Activated naive CD8-positive, alpha-beta T cell treated with anti-CD3 and anti-CD28 coated beads, Interleukin-2, amount 10 ng/mL, durations not matched to agents 7 days and 5 days (primary cell): Measurements from ENCODE around the gene TREML4. TPM values are rescaled to one million over a fixed set of nuclear protein-coding genes. Genes with fewer than 3 reads are reported as not detected.
"Not testable (repeated sequence)": the region's sequence is repeated elsewhere in the genome, so short reads cannot be mapped to it uniquely, and the experiment has no call there.

Source experiments
- ATAC-seq: fragments of 150-1000 bp; cut with Tn5 transposase; one replicate; pipeline ENCODE4 v1.10.0; 2021; ENCODE audit warnings: low read depth, moderate library complexity
- POLR2A ChIA-PET: fragments of 350-600 bp; sonication (Branson Sonifier 250); formaldehyde crosslinking; loops from one replicate; lab custom pipeline; 2021; ENCODE audit warnings: antibody characterized with exemption; lab: Charles Lee
- DNase-seq: peaks from one replicate; pipeline ENCODE4 v3.0.0; 2021
- H3K27ac Mint-ChIP-seq: one replicate; pipeline ENCODE4 v1.8.0; 2022; ENCODE audit warnings: mild to moderate bottlenecking, mixed read lengths
- H3K27me3 Mint-ChIP-seq: one replicate; pipeline ENCODE4 v1.8.0; 2022; ENCODE audit warnings: mild to moderate bottlenecking, moderate library complexity, mixed read lengths
- H3K36me3 Mint-ChIP-seq: one replicate; pipeline ENCODE4 v1.8.0; 2021; ENCODE audit warnings: mild to moderate bottlenecking, mixed read lengths
- H3K4me1 Mint-ChIP-seq: one replicate; pipeline ENCODE4 v1.8.0; 2021; ENCODE audit warnings: mixed read lengths
- H3K4me3 Mint-ChIP-seq: one replicate; pipeline ENCODE4 v1.8.0; 2022; ENCODE audit warnings: mild to moderate bottlenecking, moderate library complexity, mixed read lengths
- H3K9me3 Mint-ChIP-seq: one replicate; pipeline ENCODE4 v1.8.0; 2021; ENCODE audit warnings: mixed read lengths
- total RNA-seq, 2 experiments: library from RNA; stranded (reverse); gene quantifications; one replicate each; pipeline ENCODE4 v1.2.3, GENCODE V29; 2021

Gene TREML4
- total RNA-seq, 2 experiments from 2014 or later: not detected

- POLR2A ChIA-PET, H3K36me3 Mint-ChIP-seq, H3K9me3 Mint-ChIP-seq, H3K4me3 Mint-ChIP-seq, H3K27ac Mint-ChIP-seq, DNase-seq, ATAC-seq: not testable (repeated sequence)
- Mint-ChIP-seq H3K27me3 (peaks cover 12% of the 10 kb centered on the region), H3K4me1 (peaks cover 16% of the 10 kb centered on the region)
Observed at GRCh38 chr6:41246529-41246928, 18.4 kb downstream of the TREML4 start.

- POLR2A ChIA-PET: no interaction called here
- Mint-ChIP-seq H3K36me3 (no peaks in the 10 kb centered on the region), H3K27me3 (peaks cover 10% of the 10 kb centered on the region), H3K27ac (no peak overlapping the region), H3K4me1 (peaks cover 16% of the 10 kb centered on the region), H3K9me3 (peaks cover 4% of the 10 kb centered on the region), H3K4me3 (no peak overlapping the region)
- ATAC-seq (peak; percentile 26), DNase-seq (no peak)
Observed at GRCh38 chr6:41247288-41247865, 19.2 kb downstream of the TREML4 start.

GRCh38 chr6:41247882-41248705 is 19.9 kb downstream of the TREML4 start:
- Mint-ChIP-seq H3K9me3 (peaks cover 6% of the 10 kb centered on the region), H3K4me1 (peaks cover 15% of the 10 kb centered on the region), H3K4me3 (no peak overlapping the region), H3K27me3 (peaks cover 17% of the 10 kb centered on the region), H3K36me3 (no peaks in the 10 kb centered on the region), H3K27ac (no peak overlapping the region)
- ATAC-seq: peak; percentile 36
- POLR2A ChIA-PET: no interaction called here
- DNase-seq: no peak

GRCh38 chr6:41252401-41253169 is 24.4 kb downstream of the TREML4 start:
- POLR2A ChIA-PET: no interaction called here
- H3K27ac Mint-ChIP-seq: no peak overlapping the region
- H3K4me1 Mint-ChIP-seq: peaks cover 19% of the 10 kb centered on the region
- DNase-seq: no peak
- no peaks in the 10 kb centered on the region for H3K36me3 Mint-ChIP-seq
- H3K27me3 Mint-ChIP-seq: peaks cover 10% of the 10 kb centered on the region
- no peak for ATAC-seq
- H3K9me3 Mint-ChIP-seq: peaks cover 3% of the 10 kb centered on the region
- H3K4me3 Mint-ChIP-seq: no peak overlapping the region

GRCh38 chr6:41255110-41255509 is 27.0 kb downstream of the TREML4 start:
- Mint-ChIP-seq H3K9me3 (peaks cover 15% of the 10 kb centered on the region), H3K27ac (no peak overlapping the region), H3K36me3 (peaks cover 2% of the 10 kb centered on the region), H3K4me3 (no peak overlapping the region), H3K4me1 (peaks cover 9% of the 10 kb centered on the region), H3K27me3 (peaks cover 14% of the 10 kb centered on the region)
- DNase-seq: no peak
- no peak for ATAC-seq
- POLR2A ChIA-PET: interaction anchor here (0.7 kb wide), 1 partner anchor 57 kb away, joined by 5 read pairs; no protein-coding TSS in a partner anchor

GRCh38 chr6:41255638-41256246 is 27.6 kb downstream of the TREML4 start:
- POLR2A ChIA-PET: no interaction called here
- ATAC-seq (no peak), DNase-seq (no peak)
- peaks cover 9% of the 10 kb centered on the region for H3K4me1 Mint-ChIP-seq
- peaks cover 2% of the 10 kb centered on the region for H3K36me3 Mint-ChIP-seq
- H3K27me3 Mint-ChIP-seq: peaks cover 17% of the 10 kb centered on the region
- H3K9me3 Mint-ChIP-seq: peaks cover 18% of the 10 kb centered on the region
- H3K4me3 Mint-ChIP-seq: no peak overlapping the region
- H3K27ac Mint-ChIP-seq: no peak overlapping the region

GRCh38 chr6:41256383-41256782 is 28.2 kb downstream of the TREML4 start:
- Mint-ChIP-seq H3K27ac (peak overlapping the region; percentile 2), H3K4me1 (peaks cover 9% of the 10 kb centered on the region), H3K27me3 (peaks cover 19% of the 10 kb centered on the region), H3K9me3 (peaks cover 21% of the 10 kb centered on the region), H3K4me3 (no peak overlapping the region), H3K36me3 (peaks cover 2% of the 10 kb centered on the region)
- DNase-seq (no peak), ATAC-seq (no peak)
- POLR2A ChIA-PET: no interaction called here

- POLR2A ChIA-PET: no interaction called here
- Mint-ChIP-seq H3K27ac (no peak overlapping the region), H3K36me3 (peaks cover 5% of the 10 kb centered on the region), H3K9me3 (peaks cover 24% of the 10 kb centered on the region), H3K4me3 (no peak overlapping the region), H3K27me3 (peaks cover 17% of the 10 kb centered on the region), H3K4me1 (peaks cover 9% of the 10 kb centered on the region)
- no peak for ATAC-seq
- no peak for DNase-seq
Observed at GRCh38 chr6:41257369-41258195, 29.4 kb downstream of the TREML4 start.

- H3K9me3 Mint-ChIP-seq: peaks cover 24% of the 10 kb centered on the region
Observed at GRCh38 chr6:41258196-41258493, 30.0 kb downstream of the TREML4 start.

GRCh38 chr6:41262401-41262800 is 34.3 kb downstream of the TREML4 start:
- ATAC-seq: no peak
- Mint-ChIP-seq H3K36me3 (peaks cover 16% of the 10 kb centered on the region), H3K4me1 (peaks cover 1% of the 10 kb centered on the region)

More at GRCh38 chr6:41258196-41258493, 30.0 kb downstream of the TREML4 start:
- Mint-ChIP-seq H3K4me3 (no peak overlapping the region), H3K27me3 (peaks cover 12% of the 10 kb centered on the region), H3K36me3 (peaks cover 7% of the 10 kb centered on the region), H3K27ac (no peak overlapping the region), H3K4me1 (peaks cover 9% of the 10 kb centered on the region)
- no peak for DNase-seq
- POLR2A ChIA-PET: no interaction called here
- ATAC-seq: no peak

GRCh38 chr6:41263267-41263666 is 35.1 kb downstream of the TREML4 start:
- Mint-ChIP-seq H3K27me3 (peaks cover 12% of the 10 kb centered on the region), H3K4me1 (no peaks in the 10 kb centered on the region), H3K36me3 (peaks cover 16% of the 10 kb centered on the region), H3K27ac (no peak overlapping the region), H3K9me3 (peaks cover 31% of the 10 kb centered on the region), H3K4me3 (no peak overlapping the region)
- POLR2A ChIA-PET: no interaction called here
- no peak for DNase-seq
- ATAC-seq: no peak

More at GRCh38 chr6:41262401-41262800, 34.3 kb downstream of the TREML4 start:
- Mint-ChIP-seq H3K27ac (no peak overlapping the region), H3K9me3 (peaks cover 31% of the 10 kb centered on the region), H3K27me3 (peaks cover 12% of the 10 kb centered on the region), H3K4me3 (no peak overlapping the region)
- DNase-seq: no peak
- POLR2A ChIA-PET: no interaction called here

GRCh38 chr6:41266541-41266940 is 38.4 kb downstream of the TREML4 start:
- Mint-ChIP-seq H3K27me3 (peaks cover 3% of the 10 kb centered on the region), H3K36me3 (peaks cover 16% of the 10 kb centered on the region), H3K9me3 (peaks cover 13% of the 10 kb centered on the region), H3K4me1 (peaks cover under 1% of the 10 kb centered on the region), H3K4me3 (no peak overlapping the region), H3K27ac (no peak overlapping the region)
- ATAC-seq (no peak), DNase-seq (no peak)
- POLR2A ChIA-PET: no interaction called here
